IPS DF 19.7 (cell line): ENCODE results near the gene ATP5F1D.

Experiments
- DNase-seq: peaks from one replicate; pipeline ENCODE4 v3.0.0-alpha.2; 2013; ENCODE audit warnings: low read depth, low spot score

ATP5F1D gene

GRCh38 chr19:1257475-1258162 lies 16.1 kb downstream of the ATP5F1D start:
- DNase-seq: no peak

- DNase-seq: no peak
Measured at GRCh38 chr19:1258163-1258492, 16.6 kb downstream of the ATP5F1D start.

GRCh38 chr19:1258707-1259205 lies 17.2 kb downstream of the ATP5F1D start:
- DNase-seq: no peak

GRCh38 chr19:1259206-1259875 lies 17.8 kb downstream of the ATP5F1D start:
- no peak for DNase-seq

GRCh38 chr19:1259876-1260748 lies 18.6 kb downstream of the ATP5F1D start:
- no peak for DNase-seq

GRCh38 chr19:1260749-1261537 lies 19.4 kb downstream of the ATP5F1D start:
- DNase-seq: no peak

GRCh38 chr19:1261538-1261797 lies 19.9 kb downstream of the ATP5F1D start:
- DNase-seq: no peak

GRCh38 chr19:1261798-1262622 lies 20.5 kb downstream of the ATP5F1D start:
- DNase-seq: no peak

GRCh38 chr19:1262623-1263123 lies 21.1 kb downstream of the ATP5F1D start:
- no peak for DNase-seq

- no peak for DNase-seq
Measured at GRCh38 chr19:1263188-1263587, 21.6 kb downstream of the ATP5F1D start.

GRCh38 chr19:1264801-1265614 lies 23.5 kb downstream of the ATP5F1D start:
- no peak for DNase-seq

- no peak for DNase-seq
Measured at GRCh38 chr19:1265615-1266128, 24.1 kb downstream of the ATP5F1D start.

GRCh38 chr19:1266129-1266915 lies 24.8 kb downstream of the ATP5F1D start:
- DNase-seq: no peak

- no peak for DNase-seq
Measured at GRCh38 chr19:1266916-1267476, 25.4 kb downstream of the ATP5F1D start.

- DNase-seq: no peak
Measured at GRCh38 chr19:1267477-1268225, 26.1 kb downstream of the ATP5F1D start.

- no peak for DNase-seq
Measured at GRCh38 chr19:1268226-1269064, 26.9 kb downstream of the ATP5F1D start.

- no peak for DNase-seq
Measured at GRCh38 chr19:1269065-1269477, 27.5 kb downstream of the ATP5F1D start, which contains the start of gene CIRBP. TSS of gene CIRBP (plus strand) at chr19:1269332. CDS start at chr19:1270934, 1,602 bp downstream.
